SU-DHL-6 (cell line): ENCODE measurements around the gene KIFC1.
"Not testable (repeated sequence)": the region's sequence is repeated elsewhere in the genome, so short reads cannot be mapped to it uniquely, and the experiment has no call there.

Experiments
- H2AFZ ChIP-seq: fragments of 200-600 bp; sonication (generic); 2 replicates; pipeline ENCODE4 v1.6.1; 2014; ENCODE audit warnings: low read depth, mild to moderate bottlenecking, moderate library complexity, mixed read lengths, antibody characterized with exemption, low read length; ENCODE audit not compliant: severe bottlenecking
- H3F3A ChIP-seq: fragments of 200-600 bp; shearing (Covaris generic); 2 replicates; pipeline ENCODE4 v1.6.0; 2016; ENCODE audit warnings: antibody characterized with exemption, mild to moderate bottlenecking; ENCODE audit not compliant: insufficient read depth
- H3K27ac ChIP-seq: fragments of 200-600 bp; sonication (generic); 2 replicates; pipeline ENCODE4 v1.5.1; 2016; ENCODE audit warnings: low read depth, mild to moderate bottlenecking, low read length, moderate library complexity, mixed read lengths
- H3K27me3 ChIP-seq: fragments of 200-600 bp; sonication (generic), shearing (Covaris generic); 2 replicates; pipeline ENCODE4 v1.6.0; 2014; ENCODE audit warnings: mild to moderate bottlenecking, low read length
- H3K36me3 ChIP-seq: fragments of 200-600 bp; sonication (generic); 2 replicates; pipeline ENCODE4 v1.6.1; 2014; ENCODE audit warnings: mild to moderate bottlenecking, low read length, mixed read lengths
- H3K4me2 ChIP-seq: fragments of 300-600, 200-600 bp; shearing (Covaris generic), sonication (generic); 2 replicates; pipeline ENCODE4 v1.6.0; 2014; ENCODE audit warnings: low read length, low read depth, mild to moderate bottlenecking; ENCODE audit not compliant: poor library complexity, severe bottlenecking
- H3K4me3 ChIP-seq: fragments of 200-600 bp; sonication (generic); 2 replicates; pipeline ENCODE4 v1.5.1; 2014; ENCODE audit warnings: antibody characterized with exemption, low read length, mild to moderate bottlenecking, mixed read lengths; ENCODE audit not compliant: insufficient read depth, poor library complexity, severe bottlenecking
- H3K79me2 ChIP-seq: fragments of 200-600 bp; sonication (generic); 2 replicates; pipeline ENCODE4 v1.6.1; 2014; ENCODE audit warnings: mild to moderate bottlenecking, low read length, moderate library complexity; ENCODE audit not compliant: insufficient read depth
- H3K9ac ChIP-seq: fragments of 200-600 bp; sonication (generic); 2 replicates; pipeline ENCODE4 v1.7.0; 2014; ENCODE audit warnings: mild to moderate bottlenecking, low read length
- H3K9me2 ChIP-seq: fragments of 200-600 bp; sonication (generic); replicated peaks from 2 replicates; pipeline ENCODE4 v1.6.1; 2014; ENCODE audit warnings: low read length; ENCODE audit not compliant: insufficient read depth
- H3K9me3 ChIP-seq: fragments of 200-600 bp; sonication (generic); 2 replicates; pipeline ENCODE4 v1.6.1; 2014; ENCODE audit warnings: low read length, mixed read lengths; ENCODE audit not compliant: insufficient read depth
- H4K20me1 ChIP-seq: fragments of 200-600 bp; sonication (generic); 2 replicates; pipeline ENCODE4 v1.6.1; 2014; ENCODE audit warnings: low read depth, mild to moderate bottlenecking, antibody characterized with exemption, low read length, moderate library complexity, mixed read lengths
- EZH2phosphoT487 ChIP-seq: fragments of 200-600 bp; sonication (generic), shearing (Covaris generic); conservative IDR thresholded peaks from 2 replicates; pipeline ENCODE4 v1.6.1; 2018; ENCODE audit warnings: mild to moderate bottlenecking, antibody characterized with exemption, low read length, moderate library complexity, mixed read lengths
- TF ChIP-seq, protein P1 (sequence below): fragments of 200-600 bp; sonication (generic); IDR thresholded peaks from one replicate; pipeline ENCODE4 v1.5.1; 2017; ENCODE audit warnings: antibody characterized with exemption, mild to moderate bottlenecking, low read length, moderate library complexity; ENCODE audit not compliant: insufficient read depth, poor library complexity, severe bottlenecking

Gene KIFC1, protein sequence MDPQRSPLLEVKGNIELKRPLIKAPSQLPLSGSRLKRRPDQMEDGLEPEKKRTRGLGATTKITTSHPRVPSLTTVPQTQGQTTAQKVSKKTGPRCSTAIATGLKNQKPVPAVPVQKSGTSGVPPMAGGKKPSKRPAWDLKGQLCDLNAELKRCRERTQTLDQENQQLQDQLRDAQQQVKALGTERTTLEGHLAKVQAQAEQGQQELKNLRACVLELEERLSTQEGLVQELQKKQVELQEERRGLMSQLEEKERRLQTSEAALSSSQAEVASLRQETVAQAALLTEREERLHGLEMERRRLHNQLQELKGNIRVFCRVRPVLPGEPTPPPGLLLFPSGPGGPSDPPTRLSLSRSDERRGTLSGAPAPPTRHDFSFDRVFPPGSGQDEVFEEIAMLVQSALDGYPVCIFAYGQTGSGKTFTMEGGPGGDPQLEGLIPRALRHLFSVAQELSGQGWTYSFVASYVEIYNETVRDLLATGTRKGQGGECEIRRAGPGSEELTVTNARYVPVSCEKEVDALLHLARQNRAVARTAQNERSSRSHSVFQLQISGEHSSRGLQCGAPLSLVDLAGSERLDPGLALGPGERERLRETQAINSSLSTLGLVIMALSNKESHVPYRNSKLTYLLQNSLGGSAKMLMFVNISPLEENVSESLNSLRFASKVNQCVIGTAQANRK

DNA sequence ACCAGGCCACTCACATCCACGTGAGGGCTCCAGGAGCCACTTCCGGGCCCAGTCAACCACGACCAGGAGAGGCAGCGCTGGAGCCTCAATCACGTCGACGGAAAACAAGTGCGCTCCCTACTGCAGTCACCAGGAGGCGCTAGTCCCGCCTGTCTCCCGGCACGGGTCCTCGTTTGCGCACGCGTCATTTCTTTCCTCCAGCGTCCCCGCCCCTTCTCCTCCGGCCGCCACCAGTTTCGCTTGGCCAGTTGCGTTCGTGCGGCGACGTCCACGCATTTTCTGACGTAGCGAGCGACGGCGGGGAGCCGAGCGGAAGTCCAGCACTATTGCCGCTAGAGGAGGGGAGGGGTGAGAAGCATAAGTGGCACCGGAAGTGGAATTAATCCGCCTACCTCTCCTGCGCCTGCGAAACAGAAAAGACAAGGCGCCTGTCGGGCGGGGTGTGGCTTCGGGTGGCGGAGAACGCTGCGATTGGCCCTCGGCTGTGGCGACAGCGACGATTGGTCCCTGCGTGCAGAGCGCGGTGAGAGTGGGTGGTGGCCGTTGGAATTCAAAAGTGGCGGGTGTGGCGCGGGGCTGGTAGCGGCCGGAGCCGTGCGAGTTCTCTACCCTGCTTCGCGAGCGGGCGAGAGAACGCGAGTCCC is at the start of gene KIFC1:
TSS of gene KIFC1 (plus strand) at position 546 of the 644 bp plus-strand sequence. CDS start 163 bp downstream, outside the sequence.
- Histone ChIP-seq H3K79me2 (peaks cover 47% of the 10 kb centered on the region), H3K27ac (peak within 1 kb of the TSS; percentile 86), H2AFZ (peak within 1 kb of the TSS; percentile 88), H3K9me2 (no peaks in the 10 kb centered on the region), H3K9ac (peak within 1 kb of the TSS; percentile 92), H3K36me3 (peaks cover 24% of the 10 kb centered on the region), H3K4me3 (peak within 1 kb of the TSS; percentile 69), H4K20me1 (peaks cover 18% of the 10 kb centered on the region), H3F3A (peaks cover 15% of the 10 kb centered on the region), H3K9me3 (no peaks in the 10 kb centered on the region), H3K4me2 (peak within 1 kb of the TSS; percentile 89), H3K27me3 (no peaks in the 10 kb centered on the region)
- TF ChIP-seq EZH2phosphoT487, result no peak
- TF ChIP-seq, protein P1, sequence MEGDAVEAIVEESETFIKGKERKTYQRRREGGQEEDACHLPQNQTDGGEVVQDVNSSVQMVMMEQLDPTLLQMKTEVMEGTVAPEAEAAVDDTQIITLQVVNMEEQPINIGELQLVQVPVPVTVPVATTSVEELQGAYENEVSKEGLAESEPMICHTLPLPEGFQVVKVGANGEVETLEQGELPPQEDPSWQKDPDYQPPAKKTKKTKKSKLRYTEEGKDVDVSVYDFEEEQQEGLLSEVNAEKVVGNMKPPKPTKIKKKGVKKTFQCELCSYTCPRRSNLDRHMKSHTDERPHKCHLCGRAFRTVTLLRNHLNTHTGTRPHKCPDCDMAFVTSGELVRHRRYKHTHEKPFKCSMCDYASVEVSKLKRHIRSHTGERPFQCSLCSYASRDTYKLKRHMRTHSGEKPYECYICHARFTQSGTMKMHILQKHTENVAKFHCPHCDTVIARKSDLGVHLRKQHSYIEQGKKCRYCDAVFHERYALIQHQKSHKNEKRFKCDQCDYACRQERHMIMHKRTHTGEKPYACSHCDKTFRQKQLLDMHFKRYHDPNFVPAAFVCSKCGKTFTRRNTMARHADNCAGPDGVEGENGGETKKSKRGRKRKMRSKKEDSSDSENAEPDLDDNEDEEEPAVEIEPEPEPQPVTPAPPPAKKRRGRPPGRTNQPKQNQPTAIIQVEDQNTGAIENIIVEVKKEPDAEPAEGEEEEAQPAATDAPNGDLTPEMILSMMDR, result peak; percentile 98

DNA sequence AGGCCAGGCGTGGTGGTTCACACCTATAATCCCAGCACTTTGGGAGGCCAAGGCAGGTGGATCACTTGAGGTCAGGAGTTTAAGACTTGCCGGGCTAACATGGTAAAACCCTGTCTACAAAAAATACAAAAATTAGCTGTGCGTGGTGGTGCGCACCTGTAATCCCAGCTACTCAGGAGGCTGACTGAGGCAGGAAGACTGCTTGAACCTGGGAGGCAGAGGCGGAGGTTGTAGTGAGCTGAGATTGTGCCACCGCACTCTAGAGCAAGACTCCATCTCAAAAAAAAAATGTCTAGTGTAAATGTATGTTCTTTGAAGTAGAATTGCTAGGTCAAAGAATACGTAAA is 48.0 kb upstream of the KIFC1 start:
- Histone ChIP-seq H2AFZ (peak overlapping the region; percentile 61), H3K4me2 (peak overlapping the region; percentile 49), H3F3A (peaks cover 18% of the 10 kb centered on the region), H3K27ac (peak overlapping the region; percentile 88)
- H3K9me2 ChIP-seq, H3K36me3 ChIP-seq, H3K27me3 ChIP-seq, H4K20me1 ChIP-seq, H3K9me3 ChIP-seq, H3K79me2 ChIP-seq, H3K4me3 ChIP-seq, H3K9ac ChIP-seq: not testable (repeated sequence)

GRCh38 chr6:33343953-33344611 is 47.5 kb upstream of the KIFC1 start:
- no peaks in the 10 kb centered on the region for H3K9me3 ChIP-seq
- H3K27me3 ChIP-seq, result no peaks in the 10 kb centered on the region
- H3K9me2 ChIP-seq, result no peaks in the 10 kb centered on the region
- H3K27ac ChIP-seq, result peak overlapping the region; percentile 88
- peaks cover 18% of the 10 kb centered on the region for H3F3A ChIP-seq
- peak overlapping the region; percentile 7 for H3K4me3 ChIP-seq
- H3K79me2 ChIP-seq, result no peaks in the 10 kb centered on the region
- TF ChIP-seq EZH2phosphoT487, result no peak
- TF ChIP-seq, protein P1, result no peak
- H4K20me1 ChIP-seq, result no peaks in the 10 kb centered on the region
- H2AFZ ChIP-seq, result peak overlapping the region; percentile 61
- H3K4me2 ChIP-seq, result peak overlapping the region; percentile 49
- H3K36me3 ChIP-seq, result no peaks in the 10 kb centered on the region
- peak overlapping the region; percentile 41 for H3K9ac ChIP-seq
